HG03442 (cell line): Measurements from ENCODE around the gene PDIA2.
"Not testable (repeated sequence)": the region's sequence is repeated elsewhere in the genome, so short reads cannot be mapped to it uniquely, and the experiment has no call there.

Source experiments
- ATAC-seq: cut with Tn5 transposase; IDR thresholded peaks from one replicate; pipeline ENCODE4 v1.9.1; 2021; ENCODE audit warnings: mild to moderate bottlenecking, moderate library complexity; ENCODE audit not compliant: unreplicated experiment

The PDIA2 gene

DNA sequence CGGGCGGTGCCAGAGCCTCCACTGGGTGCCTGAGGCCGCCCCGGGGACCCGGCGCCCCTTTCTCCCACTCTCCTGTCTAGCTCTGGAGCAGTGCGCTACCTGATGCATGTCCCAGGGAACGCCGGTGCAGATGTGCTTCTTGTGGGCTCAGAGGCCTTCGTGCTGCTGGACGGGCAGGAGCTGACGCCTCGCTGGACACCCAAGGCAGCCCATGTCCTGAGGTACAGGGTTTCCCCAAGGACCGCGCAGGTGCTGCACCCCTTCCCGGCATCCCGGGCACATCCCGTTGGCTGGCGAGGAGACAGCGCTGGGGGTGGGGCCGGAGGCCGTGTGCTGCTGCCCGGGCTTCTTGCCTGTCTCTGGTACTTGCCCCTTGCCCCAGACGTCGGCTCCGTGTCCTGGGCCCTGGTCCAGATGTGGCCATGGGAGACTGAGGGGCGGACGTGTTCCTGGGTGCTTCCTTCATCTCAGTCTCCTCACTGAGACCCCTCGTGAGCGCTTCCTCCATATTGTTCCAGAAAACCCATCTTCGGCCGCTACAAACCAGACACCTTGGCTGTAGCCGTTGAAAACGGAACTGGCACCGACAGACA lies 19.7 kb upstream of the PDIA2 start:
- ATAC-seq: no peak

DNA sequence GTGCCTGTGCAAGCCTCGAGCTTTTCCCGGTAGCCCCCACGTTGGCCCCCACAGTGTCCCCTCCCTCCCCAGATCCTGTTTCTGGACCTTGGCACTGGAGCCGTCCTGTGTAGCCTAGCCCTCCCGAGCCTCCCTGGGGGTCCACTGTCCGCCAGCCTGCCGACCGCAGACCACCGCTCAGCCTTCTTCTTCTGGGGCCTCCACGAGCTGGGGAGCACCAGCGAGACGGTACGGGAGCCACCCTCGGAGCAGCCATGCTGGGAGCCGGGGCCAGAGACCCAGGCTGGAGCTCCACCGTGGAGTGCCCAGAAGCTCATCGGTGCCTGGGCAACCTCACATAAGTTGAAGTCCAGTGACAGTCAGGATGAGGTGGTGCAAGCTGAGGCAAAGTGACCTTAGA lies 19.0 kb upstream of the PDIA2 start:
- ATAC-seq: no peak

DNA sequence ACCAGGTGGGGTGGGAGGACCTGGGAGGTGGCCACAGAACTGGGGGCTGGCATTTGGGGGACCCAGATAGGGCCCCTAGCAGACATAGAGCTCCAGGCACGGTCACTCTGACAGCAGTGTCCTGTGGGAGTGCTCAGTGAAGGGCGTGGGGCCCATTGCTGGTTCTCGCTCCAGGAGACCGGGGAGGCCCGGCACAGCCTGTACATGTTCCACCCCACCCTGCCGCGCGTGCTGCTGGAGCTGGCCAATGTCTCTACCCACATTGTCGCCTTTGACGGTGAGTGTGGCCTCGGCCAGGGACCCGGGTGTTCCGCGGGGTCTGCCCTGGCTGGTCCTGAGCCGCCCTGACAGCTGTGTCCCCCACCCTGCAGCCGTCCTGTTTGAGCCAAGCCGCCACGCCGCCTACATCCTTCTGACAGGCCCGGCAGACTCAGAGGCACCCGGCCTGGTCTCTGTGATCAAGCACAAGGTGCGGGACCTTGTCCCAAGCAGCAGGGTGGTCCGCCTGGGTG lies 18.5 kb upstream of the PDIA2 start:
- no peak for ATAC-seq

- ATAC-seq: no peak
Observed at GRCh38 chr16:265002-265529, 17.9 kb upstream of the PDIA2 start.

- ATAC-seq: no peak
Observed at GRCh38 chr16:265711-266110, 17.3 kb upstream of the PDIA2 start.

DNA sequence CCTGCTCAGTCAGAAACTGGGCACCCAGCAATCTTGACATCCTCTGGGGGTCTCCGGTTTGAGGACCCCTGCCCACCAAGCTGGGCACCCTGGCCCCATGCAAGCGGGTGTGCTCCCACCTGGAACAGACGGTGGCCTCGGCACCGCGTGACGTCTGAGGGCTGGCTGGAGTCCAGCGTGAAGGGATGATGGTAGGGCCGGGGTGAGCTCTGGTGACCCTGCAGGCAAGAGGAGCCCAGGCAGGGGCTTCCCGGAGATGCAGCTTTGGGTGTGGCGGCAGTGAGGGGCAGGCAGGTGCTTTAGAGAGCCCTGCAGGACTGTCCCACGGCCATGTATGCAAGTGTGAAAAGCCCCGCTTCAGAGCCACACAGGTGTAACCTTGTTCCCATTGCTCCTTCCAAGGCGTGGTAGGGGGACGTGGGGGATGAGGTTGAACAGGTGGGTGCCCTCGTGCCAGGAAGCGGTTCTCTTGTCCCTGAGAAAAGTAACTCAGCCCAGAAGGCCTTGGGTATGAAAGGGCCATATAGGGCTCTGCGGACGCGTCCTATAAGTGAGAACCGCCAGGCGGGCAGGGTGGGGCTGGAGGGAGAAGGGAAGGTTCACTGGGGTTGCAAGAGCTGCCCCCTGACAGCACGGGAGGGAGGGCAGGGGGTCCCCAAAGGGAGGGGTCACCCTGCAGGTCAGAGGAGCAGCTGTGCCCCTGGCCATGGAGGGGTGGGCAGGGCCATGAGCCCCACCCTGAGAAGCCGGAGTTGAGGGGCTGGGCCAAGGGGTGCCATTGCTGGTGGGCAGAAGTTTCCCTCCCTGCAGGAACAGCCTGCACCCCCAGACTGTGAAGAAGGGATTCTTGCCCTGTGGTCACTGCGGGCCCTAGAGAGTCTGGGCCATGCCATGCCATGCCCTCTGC lies 16.5 kb upstream of the PDIA2 start:
- no peak for ATAC-seq

GRCh38 chr16:267562-267961 lies 15.4 kb upstream of the PDIA2 start:
- ATAC-seq: not testable (repeated sequence)

- ATAC-seq: no peak
Observed at GRCh38 chr16:268141-269053, 14.6 kb upstream of the PDIA2 start.

DNA sequence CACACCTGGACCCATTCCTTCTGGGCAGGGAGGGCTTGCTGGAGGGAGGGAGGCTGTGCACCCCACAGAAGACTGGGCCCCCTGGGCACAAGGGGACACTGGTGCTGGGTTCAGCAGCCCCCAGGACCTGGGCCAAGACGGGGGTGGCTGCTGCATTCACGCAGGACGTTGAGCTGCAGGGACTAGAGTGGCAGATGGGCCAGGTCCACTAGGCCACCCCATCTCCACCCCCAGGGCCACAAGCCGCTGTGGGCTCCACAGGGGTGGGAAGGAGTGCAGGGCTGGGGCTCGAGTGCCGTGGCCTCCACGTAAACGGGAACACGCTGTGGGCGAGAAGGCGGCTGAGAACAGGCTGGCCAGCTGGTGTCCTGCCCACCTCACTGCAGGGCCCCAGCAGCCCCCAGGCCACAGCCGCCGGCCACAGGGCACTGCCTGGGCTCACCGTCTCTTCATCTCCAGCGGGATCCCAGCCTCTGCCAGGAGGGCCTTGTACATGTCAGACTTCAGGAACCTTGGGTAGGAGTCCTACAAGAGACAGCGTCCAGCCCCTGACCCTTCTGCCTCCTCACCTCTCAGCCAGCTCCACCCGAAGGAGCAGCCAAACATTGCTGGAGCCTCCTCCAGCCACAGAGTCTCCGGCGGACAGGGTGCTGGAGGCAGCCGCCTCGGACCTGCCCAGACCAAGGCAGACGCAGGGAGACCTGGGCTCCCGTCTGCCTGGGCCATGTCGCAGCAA lies 13.7 kb upstream of the PDIA2 start:
- ATAC-seq: no peak

DNA sequence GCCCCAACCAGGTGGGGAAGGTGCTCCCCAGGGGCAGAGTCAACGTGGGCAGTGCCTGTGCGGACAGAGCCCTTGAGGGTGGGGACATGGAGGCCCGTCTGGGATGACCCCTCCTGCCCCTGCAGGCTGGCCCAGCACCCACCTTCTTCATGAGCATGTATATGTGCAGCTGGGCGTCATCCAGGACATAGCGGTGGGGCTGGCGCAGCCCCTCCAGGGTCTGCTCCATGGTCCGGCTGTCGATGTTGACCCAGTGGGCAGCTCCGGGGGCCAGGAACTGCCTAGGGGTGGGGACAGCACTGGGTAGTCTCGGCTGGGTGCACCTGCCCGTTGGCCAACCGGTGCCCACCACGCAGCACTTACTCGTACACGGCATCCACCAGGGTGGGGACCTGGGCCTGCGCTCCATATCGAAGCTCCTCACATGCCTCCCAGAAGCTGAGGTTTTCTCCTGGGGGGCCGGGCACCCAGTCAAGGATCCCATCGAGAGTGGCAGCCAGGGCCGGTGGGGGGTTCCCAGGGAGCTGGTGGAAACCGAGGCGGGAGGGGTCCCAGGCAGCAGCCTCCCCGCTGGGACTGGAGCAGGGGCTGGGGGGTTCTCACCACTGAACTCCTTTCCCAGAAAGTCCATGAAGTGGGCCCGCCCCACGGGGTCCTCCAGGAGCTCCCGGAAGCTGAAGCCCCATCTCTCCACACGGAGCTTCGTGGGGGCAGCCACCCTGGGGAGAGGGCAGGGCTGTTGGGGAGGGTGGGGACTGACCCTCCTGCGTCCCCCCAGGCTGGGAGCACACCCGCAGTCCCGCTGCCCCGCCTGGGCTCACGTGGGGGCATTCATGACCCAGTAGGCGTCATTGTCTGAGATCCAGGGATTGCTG lies 12.3 kb upstream of the PDIA2 start:
- no peak for ATAC-seq

DNA sequence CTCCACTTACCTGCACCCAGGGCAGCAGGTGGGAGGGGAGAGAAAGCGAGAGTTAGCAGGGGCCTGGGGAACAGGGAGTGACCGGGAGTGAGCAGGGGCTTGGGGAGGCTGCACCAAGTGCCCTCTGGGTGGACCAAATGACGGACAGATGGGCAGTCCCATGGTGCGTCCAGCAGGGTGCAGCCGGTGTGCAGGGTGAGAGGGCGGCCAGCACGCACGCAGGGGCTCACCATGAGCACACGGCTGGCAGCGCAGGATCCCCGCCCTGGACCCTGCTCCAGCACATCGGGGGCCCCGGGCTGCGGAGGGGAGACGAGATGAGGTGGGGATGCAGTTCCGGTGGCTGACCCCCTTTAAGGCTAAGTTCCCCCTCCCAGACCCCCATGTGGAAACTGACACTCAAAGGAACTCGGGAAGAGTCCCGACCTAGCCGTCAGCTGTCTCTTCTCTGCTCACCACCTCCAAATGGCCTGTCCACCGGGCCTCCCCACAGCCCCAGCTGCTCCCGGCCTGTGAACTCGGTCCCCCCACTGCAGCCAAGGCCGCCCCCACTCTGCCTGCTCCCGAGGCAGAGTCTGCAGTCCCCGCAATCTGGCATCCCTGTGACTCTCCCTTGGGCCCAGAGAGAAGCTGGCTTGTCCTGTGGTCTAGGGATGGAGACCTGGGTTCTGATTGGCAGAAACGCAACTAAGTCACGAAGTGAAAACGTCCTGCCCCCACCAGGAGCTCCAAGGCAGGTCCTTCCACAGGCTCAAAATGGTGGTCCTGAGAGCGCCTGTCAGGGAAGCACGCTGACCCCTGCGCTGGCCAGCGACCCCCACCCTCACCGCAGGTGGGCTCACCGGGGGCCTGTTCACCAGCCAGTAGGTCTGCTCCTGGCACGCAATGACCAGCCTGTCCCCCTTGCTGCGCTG lies 10.1 kb upstream of the PDIA2 start:
- no peak for ATAC-seq

DNA sequence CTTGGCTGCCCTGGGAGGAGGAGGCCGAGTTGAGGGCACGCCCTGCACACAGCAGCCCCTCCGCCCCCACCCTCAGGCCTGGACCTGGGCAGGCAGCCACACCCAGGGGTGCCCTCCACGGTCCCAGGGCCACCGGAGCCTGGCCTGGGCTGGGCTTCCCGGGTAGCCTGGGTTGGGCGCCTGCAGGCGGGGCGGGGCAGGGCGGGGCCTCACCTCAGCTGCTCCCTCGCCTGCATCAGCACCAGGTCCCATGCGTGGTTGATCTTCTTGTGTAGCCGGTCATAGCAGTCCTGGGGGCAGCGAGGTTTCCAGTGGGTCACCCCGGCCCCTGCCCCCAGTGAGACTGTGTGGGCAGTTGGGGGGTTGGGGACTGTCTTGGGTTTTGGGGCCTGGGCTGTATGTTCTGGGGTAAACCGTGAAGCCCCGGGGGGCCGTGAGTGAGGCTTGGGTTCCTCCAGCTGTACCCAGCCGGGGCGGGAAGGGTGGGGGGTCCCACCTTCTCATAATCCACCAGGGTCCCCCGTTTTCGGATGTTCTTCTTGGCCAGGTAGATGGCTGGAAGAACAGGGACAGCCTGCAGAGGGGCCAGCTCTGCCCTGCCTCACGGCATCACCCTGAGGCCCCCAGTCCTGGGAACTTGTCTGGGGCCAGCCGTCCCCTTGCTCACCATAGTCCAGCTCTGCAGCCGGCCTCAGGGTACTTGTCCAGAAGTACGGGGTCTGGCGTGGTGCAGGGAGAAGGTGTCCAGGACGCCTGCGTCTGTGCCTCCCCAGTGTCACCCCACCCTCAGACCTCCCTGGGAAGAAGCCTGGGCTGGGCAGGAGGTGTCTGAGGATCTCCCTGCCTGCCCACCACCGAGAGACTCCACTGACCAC lies 9.2 kb upstream of the PDIA2 start:
- no peak for ATAC-seq

DNA sequence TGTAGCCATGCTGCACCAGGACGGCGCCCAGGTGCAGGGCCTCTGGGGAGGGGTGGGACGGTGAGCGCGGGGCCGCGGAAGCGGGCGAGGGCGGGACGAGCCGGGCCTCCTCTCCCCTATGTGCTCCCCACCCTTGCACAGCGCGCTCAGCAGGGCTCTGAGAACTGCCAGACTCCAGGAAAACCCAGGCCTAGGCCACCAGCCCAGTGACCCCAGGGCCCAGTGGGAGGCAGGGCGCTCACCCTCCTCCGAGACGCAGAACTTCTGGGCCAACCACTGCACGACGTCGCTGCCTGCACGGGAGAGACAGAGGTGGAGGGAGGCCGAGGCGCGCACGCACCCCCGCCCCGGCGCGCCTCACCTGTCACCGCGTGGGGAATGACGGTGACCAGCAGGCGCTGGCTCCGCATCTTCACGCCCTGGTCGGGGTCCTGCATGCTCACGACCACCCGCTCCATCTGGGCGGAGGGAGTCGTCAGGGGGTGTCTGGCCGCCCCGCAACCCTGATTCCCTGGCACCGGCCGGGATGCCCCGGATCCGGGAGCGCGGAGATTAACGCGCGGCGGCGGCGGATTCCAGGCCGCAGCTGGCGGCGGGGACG lies 7.8 kb upstream of the PDIA2 start:
- ATAC-seq: no peak

- ATAC-seq: no peak
Observed at GRCh38 chr16:275786-276232, 7.2 kb upstream of the PDIA2 start, which contains the start of gene RGS11. TSS of gene RGS11 (minus strand) at chr16:275944. CDS start at chr16:275911, 33 bp downstream.

- no peak for ATAC-seq
Observed at GRCh38 chr16:276426-277077, 6.4 kb upstream of the PDIA2 start.

- no peak for ATAC-seq
Observed at GRCh38 chr16:278863-279366, 4.0 kb upstream of the PDIA2 start.
